Activated CD4-positive, alpha-beta memory T cell treated with anti-CD3 and anti-CD28 coated beads for 36 hours (primary cell): Measurements from ENCODE around the gene TRPM8. TPM values are rescaled to one million over a fixed set of nuclear protein-coding genes. Genes with fewer than 3 reads are reported as not detected.

Experiments
- CTCF ChIA-PET: fragments of 350-600 bp; sonication (Branson Sonifier 250); formaldehyde crosslinking; loops from one replicate; lab custom pipeline; 2021; ENCODE audit warnings: antibody characterized with exemption, inconsistent platforms; lab: Charles Lee
- POLR2A ChIA-PET: fragments of 350-600 bp; sonication (Branson Sonifier 250); formaldehyde crosslinking; loops from one replicate; lab custom pipeline; 2021; ENCODE audit warnings: antibody characterized with exemption; lab: Charles Lee
- DNase-seq: peaks from one replicate; pipeline ENCODE4 v3.0.0-alpha.2; 2020
- H3K27ac Mint-ChIP-seq: one replicate; pipeline ENCODE4 v1.8.0; 2021; ENCODE audit warnings: mixed read lengths
- H3K27me3 Mint-ChIP-seq: one replicate; pipeline ENCODE4 v1.8.0; 2021; ENCODE audit warnings: mixed read lengths
- H3K36me3 Mint-ChIP-seq: one replicate; pipeline ENCODE4 v1.8.0; 2021; ENCODE audit warnings: mixed read lengths
- H3K4me1 Mint-ChIP-seq: one replicate; pipeline ENCODE4 v1.8.0; 2021; ENCODE audit warnings: low read depth, mixed read lengths
- H3K4me3 Mint-ChIP-seq: one replicate; pipeline ENCODE4 v1.8.0; 2021; ENCODE audit warnings: mild to moderate bottlenecking, mixed read lengths
- H3K9me3 Mint-ChIP-seq: one replicate; pipeline ENCODE4 v1.8.0; 2021; ENCODE audit warnings: mixed read lengths
- intact Hi-C: fragments of 100-400 bp; cut with micrococcal nuclease; formaldehyde crosslinking; loops from one replicate; pipeline ENCODE4 v1.15.1; 2023
- total RNA-seq, 2 experiments: library from RNA; stranded (reverse); gene quantifications; one replicate each; pipeline ENCODE4 v1.2.3, GENCODE V29; 2021

Gene TRPM8
- total RNA-seq, 2 experiments from 2014 or later, result not detected

GRCh38 chr2:234066587-234066986, 149.4 kb downstream of the TRPM8 start:
- DNase-seq, result no peak
- peaks cover under 1% of the 10 kb centered on the region for H3K4me1 Mint-ChIP-seq
- H3K27me3 Mint-ChIP-seq, result no peaks in the 10 kb centered on the region
- H3K27ac Mint-ChIP-seq, result no peak overlapping the region
- peaks cover 2% of the 10 kb centered on the region for H3K36me3 Mint-ChIP-seq
- intact Hi-C loops, result no loop called here
- no peak overlapping the region for H3K4me3 Mint-ChIP-seq
- H3K9me3 Mint-ChIP-seq, result peaks cover 13% of the 10 kb centered on the region
- POLR2A ChIA-PET, result no interaction called here
- CTCF ChIA-PET, result no interaction called here

Other genes starting within 250 kb of the TRPM8 start
- gene UGT1A9, start 245.5 kb upstream of the TRPM8 start, total RNA-seq, result not detected
- not detected for gene UGT1A7, start 235.5 kb upstream of the TRPM8 start, total RNA-seq
- gene UGT1A6, start 224.5 kb upstream of the TRPM8 start, total RNA-seq, result not detected
- gene UGT1A5, start 204.5 kb upstream of the TRPM8 start, total RNA-seq, result not detected
- not detected for gene UGT1A4, start 198.6 kb upstream of the TRPM8 start, total RNA-seq
- not detected for gene UGT1A3, start 188.3 kb upstream of the TRPM8 start, total RNA-seq
- gene UGT1A1, start 157.1 kb upstream of the TRPM8 start, total RNA-seq, result not detected
- gene MROH2A, start 139.0 kb upstream of the TRPM8 start, total RNA-seq, result not detected
- 100 to 1,000 TPM in 1 of 2 experiments, 10 to 100 TPM in 1; 98.4 to 102 TPM for gene HJURP, start 62.8 kb upstream of the TRPM8 start, total RNA-seq
- not detected for gene SPP2, start 133.3 kb downstream of the TRPM8 start, total RNA-seq